Skin epidermis (tissue), 12 donors: ENCODE data around the gene TAF11L13.
"Not testable (repeated sequence)": the region's sequence is repeated elsewhere in the genome, so short reads cannot be mapped to it uniquely, and the experiment has no call there.

Experiments used
- H3K27ac ChIP-seq, 21 experiments: fragments of 200-600 bp; sonication (generic) in 11 of 21; one replicate each; pipeline ENCODE4 v1.5.0; 2020; ENCODE audit warnings: mild to moderate bottlenecking in 3 of 21, inconsistent platforms in 2 of 21, moderate library complexity in 2 of 21
- H3K4me3 ChIP-seq, 7 experiments: fragments of 200-600 bp; sonication (generic) in 2 of 7; one replicate each; pipeline ENCODE4 v1.5.0; 2020; ENCODE audit warnings: inconsistent platforms in 2 of 7, mild to moderate bottlenecking in 2 of 7, moderate library complexity in 1 of 7

The TAF11L13 gene

DNA sequence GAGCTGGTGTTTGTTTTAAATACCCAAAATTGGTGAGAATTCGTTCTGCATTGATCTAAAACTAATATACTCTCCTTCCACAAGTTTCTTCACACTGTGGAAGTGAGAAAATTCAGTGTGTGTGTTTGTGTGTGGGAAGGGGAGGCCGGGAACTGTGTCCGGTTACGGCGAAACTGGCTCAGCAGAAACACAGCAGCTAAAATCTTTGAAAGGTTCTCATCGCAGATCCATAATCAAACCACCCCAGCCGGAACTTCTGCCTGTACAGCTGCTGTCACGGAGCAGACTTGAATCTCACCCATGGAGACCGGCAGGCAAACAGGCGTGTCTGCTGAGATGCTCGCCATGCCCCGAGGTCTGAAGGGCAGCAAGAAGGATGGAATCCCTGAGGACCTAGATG is at the start of gene TAF11L13:
TAF11L13 (plus strand) TSS at position 301 of the 400 bp plus-strand sequence.
- H3K4me3 ChIP-seq, H3K27ac ChIP-seq: not testable (repeated sequence)

DNA sequence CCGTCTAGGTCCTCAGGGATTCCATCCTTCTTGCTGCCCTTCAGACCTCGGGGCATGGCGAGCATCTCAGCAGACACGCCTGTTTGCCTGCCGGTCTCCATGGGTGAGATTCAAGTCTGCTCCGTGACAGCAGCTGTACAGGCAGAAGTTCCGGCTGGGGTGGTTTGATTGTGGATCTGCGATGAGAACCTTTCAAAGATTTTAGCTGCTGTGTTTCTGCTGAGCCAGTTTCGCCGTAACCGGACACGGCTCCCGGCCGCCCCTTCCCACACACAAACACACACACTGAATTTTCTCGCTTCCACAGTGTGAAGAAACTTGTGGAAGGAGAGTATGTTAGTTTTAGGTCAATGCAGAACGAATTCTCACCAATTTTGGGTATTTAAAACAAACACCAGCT is 46.2 kb upstream of the TAF11L13 start, which contains the start of gene TAF11L7:
TAF11L7 (minus strand) TSS at position 101 of the 400 bp plus-strand sequence.
- not testable (repeated sequence) for H3K4me3 ChIP-seq, H3K27ac ChIP-seq

- H3K4me3 ChIP-seq, H3K27ac ChIP-seq: not testable (repeated sequence)
Measured at GRCh38 chr5:17590860-17591259, 41.0 kb upstream of the TAF11L13 start, which contains the start of gene TAF11L8. TSS of gene TAF11L8 (minus strand) at chr5:17590960.

GRCh38 chr5:17594255-17594654 is 37.6 kb upstream of the TAF11L13 start, which contains the start of gene TAF11L9:
TSS of gene TAF11L9 (minus strand) at chr5:17594394.
- H3K27ac ChIP-seq, H3K4me3 ChIP-seq: not testable (repeated sequence)

GRCh38 chr5:17597728-17598127 is 34.2 kb upstream of the TAF11L13 start, which contains the start of gene TAF11L10:
TSS of gene TAF11L10 (minus strand) at chr5:17597828.
- not testable (repeated sequence) for H3K27ac ChIP-seq, H3K4me3 ChIP-seq

DNA sequence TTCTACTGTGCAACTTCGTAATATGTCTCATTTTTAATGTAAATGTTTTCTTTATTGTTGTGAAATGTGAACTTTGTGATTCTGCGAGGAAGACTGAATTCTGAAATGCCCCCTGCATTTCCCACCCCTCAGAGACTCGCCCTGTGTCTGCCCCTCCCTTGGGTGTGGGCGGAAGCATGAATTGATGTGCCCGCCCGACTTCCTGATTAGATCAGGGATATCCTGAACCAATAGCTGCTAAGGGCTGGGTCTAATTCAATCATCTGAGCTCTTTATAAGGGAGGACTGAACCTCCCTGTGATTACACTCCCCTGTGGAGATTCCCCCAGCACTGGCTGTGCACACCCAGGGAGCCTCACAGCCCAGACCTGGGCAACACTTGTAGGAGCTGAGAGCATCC is 28.0 kb upstream of the TAF11L13 start, which contains the start of gene TAF11L11:
TAF11L11 (plus strand) TSS at position 304 of the 400 bp plus-strand sequence.
- H3K4me3 ChIP-seq, H3K27ac ChIP-seq: not testable (repeated sequence)

DNA sequence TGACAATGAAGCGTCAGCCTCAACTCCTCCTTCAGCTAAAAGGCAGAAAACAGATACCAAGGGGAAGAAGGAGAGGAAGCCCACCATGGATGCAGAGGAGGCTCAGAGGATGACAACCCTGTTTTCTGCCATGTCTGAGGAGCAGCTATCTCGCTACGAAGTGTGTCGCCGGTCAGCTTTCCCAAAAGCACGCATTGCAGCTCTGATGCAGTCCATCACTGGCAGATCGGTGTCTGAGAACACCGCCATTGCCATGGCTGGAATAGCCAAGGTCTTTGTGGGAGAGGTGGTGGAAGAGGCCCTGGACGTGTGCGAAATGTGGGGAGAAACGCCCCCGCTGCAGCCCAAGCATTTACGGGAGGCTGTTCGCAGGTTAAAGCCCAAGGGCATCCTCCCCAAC is 26.9 kb upstream of the TAF11L13 start:
- Histone ChIP-seq H3K27ac (no peak overlapping the region), H3K4me3 (no peak overlapping the region)

DNA sequence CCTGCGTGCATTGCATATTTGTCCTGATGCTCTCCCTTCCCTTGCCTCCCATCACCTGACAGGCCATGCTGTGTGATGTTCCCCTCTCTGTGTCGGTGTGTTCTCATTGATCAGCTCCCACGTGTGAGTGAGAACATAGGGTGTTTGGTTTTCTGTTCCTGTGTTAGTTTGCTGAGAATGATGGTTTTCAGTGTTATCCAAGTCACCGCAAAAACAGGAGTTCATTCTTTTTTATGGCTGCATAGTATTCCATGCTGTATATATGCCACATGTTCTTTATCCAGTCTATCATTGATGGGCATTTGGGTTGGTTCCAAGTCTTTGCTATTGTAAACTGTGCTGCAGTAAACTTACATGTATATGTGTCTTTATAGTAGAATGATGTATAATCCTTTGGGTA is 24.4 kb upstream of the TAF11L13 start:
- not testable (repeated sequence) for H3K27ac ChIP-seq, H3K4me3 ChIP-seq

- not testable (repeated sequence) for H3K4me3 ChIP-seq, H3K27ac ChIP-seq
Measured at GRCh38 chr5:17610092-17610491, 21.8 kb upstream of the TAF11L13 start, which contains the start of gene TAF11L12. TSS of gene TAF11L12 (plus strand) at chr5:17610392.

- Histone ChIP-seq H3K27ac (no peak overlapping the region), H3K4me3 (no peak overlapping the region)
Measured at GRCh38 chr5:17614872-17615605, 16.8 kb upstream of the TAF11L13 start.

GRCh38 chr5:17619354-17619753 is 12.5 kb upstream of the TAF11L13 start:
- no peak overlapping the region for H3K27ac ChIP-seq
- no peak overlapping the region for H3K4me3 ChIP-seq

DNA sequence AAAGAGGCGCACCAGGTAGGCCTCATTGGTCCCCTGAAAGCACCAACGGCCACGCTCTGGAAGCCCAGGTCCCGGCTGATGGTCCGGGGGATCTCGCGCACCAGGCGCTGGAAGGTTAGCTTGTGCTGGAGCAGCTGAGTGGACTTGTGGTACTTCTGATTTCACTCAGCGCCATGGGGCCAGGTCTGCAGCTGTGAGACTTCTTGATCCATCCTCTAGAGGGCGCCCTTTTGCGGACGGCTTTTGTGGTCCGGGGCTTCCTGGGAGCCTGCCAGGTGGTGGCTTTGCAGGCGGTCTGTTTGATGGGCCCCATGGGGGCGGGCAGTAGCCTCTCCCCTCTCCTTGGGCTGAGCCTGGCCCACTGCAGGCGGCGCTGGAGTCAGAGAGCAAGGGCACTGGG is 11.3 kb upstream of the TAF11L13 start:
- H3K27ac ChIP-seq, result no peak overlapping the region
- no peak overlapping the region for H3K4me3 ChIP-seq

DNA sequence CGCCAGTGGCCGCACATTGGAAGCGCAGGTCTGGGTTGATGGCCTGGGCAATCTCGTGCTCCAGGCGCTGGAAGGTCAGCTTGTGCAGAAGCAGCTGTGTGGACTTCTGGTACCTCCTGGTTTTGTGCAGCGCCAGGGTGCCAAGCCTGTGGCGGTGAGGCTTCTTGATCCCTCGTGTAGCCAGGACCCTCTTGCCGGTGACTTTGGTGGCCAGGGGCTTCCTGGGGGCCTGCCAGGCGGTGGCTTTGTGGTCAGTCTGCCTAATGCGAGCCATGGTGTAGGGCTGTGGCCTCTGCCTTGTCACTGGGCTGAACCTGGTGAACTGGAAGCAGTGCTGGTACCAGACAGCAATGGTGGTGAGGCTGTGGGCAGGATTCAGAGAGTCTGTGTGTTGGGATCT is 6.2 kb upstream of the TAF11L13 start:
- no peak overlapping the region for H3K4me3 ChIP-seq
- no peak overlapping the region for H3K27ac ChIP-seq

DNA sequence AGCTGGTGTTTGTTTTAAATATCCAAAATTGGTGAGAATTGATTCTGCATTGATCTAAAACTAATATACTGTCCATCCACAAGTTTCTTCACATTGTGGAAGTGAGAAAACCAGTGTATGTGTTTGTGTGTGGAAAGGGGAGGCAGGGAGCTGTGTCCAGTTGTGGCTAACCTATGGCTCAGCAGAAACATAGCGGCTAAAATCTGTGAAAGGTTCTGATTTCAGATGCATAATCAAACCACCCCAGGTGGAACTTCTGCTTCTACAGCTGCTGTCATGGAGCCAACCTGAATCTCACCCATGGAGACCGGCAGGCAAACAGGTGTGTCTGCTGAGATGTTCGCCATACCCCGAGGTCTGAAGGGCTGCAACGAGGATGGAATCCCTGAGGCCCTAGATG is 2.3 kb downstream of the TAF11L13 start, which contains the start of gene TAF11L14:
TAF11L14 (plus strand) TSS at position 301 of the 400 bp plus-strand sequence.
- no peak within 1 kb of the TSS for H3K27ac ChIP-seq
- H3K4me3 ChIP-seq, result no peak within 1 kb of the TSS

DNA sequence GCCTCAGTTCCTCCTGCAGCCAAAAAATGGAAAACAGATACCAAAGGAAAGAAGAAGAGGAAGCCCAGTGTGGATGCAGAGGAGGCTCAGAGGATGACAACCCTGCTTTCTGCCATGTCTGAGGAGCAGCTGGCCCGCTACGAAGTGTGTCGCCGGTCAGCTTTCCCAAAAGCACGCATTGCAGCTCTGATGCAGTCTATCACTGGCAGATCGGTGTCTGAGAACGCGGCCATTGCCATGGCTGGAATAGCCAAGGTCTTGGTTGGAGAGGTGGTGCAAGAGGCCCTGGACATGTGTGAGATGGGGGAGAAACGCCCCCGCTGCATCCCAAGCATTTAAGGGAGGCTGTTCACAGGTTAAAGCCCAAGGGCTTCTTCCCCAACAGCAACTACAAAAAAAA is 17.3 kb downstream of the TAF11L13 start:
- H3K4me3 ChIP-seq, H3K27ac ChIP-seq: not testable (repeated sequence)

GRCh38 chr5:17655201-17655759 is 23.4 kb downstream of the TAF11L13 start:
- not testable (repeated sequence) for H3K27ac ChIP-seq, H3K4me3 ChIP-seq

DNA sequence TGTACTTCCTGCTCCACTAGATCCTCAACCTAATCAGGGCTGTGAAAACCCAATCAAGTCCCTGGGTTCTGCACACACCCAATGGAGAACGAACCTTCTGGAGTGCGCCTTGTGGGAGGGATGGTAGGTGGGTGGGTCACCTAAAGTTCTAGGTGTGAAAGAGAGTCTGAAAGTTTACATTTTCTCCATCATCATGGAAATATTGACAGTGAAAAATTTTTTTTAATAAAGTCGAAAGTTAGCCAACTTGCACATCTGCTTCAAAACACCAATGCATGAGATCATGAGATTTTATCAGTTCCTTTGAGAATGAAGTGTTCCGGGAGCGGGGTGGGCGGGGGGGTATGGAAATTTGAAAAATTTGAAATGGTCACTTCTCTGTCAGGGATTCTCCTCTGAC is 24.0 kb downstream of the TAF11L13 start:
- Histone ChIP-seq H3K27ac (no peak overlapping the region), H3K4me3 (no peak overlapping the region)

DNA sequence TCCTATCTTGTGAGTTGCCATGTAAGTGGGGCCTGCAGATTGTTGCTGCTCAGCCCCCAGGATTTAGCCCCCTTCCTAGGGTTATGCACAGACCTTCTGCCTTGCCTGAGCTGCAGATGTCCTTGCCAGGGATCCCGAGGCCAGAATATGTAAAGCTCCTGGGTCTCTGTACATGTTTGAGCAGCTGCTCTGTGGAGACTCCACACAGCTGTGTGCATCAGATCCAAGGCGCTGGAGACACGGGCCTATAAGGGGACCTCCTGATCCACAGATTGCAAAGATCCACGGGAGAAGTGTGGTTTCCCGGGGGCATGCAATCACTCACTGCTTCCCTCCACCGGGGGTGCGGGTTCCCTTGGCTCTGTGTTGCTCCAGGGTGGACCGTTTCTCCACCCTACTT is 31.3 kb downstream of the TAF11L13 start:
- H3K4me3 ChIP-seq, result no peak overlapping the region
- no peak overlapping the region for H3K27ac ChIP-seq

DNA sequence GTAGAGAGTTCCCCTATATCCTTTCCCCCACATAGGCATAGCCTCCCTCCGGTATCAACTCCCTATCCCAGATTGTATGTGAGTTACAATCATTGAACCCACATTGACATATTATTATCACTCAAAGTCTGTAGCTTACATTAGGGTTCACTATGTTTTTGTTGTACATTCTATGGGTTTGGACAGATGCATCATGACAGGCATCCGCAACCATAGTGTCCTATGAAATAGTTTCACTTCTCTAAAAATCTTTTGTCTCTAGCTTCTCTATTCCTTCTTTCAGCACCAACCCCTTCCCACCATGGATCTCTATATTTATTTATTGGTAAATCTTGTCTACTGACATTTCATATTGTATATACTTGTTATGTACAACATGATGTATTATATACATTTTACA is 33.9 kb downstream of the TAF11L13 start:
- Histone ChIP-seq H3K27ac (no peak overlapping the region), H3K4me3 (no peak overlapping the region)

DNA sequence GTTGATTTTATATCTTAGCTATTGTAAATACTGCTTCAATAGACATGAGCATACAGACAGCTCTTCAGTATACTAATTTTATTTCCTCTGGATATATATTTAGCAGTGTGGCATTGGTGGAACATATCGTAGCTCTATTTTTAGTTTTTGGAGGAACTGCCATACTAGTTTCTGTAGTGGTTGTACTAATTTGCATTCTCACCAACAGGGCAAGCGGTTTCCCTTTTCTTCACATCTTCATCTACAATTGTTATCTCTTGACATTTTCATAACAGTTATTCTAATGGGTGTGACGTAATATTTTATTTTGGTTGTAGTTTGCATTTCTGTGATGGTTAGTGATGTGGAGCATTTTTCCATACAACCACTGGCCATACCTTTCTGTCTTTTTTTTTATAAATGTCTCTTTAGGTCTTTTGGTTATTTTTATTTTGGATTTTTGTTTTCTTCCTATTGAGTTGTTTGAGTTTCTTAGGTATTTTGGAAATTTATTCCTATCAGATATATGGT is 34.9 kb downstream of the TAF11L13 start:
- Histone ChIP-seq H3K27ac (no peak overlapping the region), H3K4me3 (no peak overlapping the region)

- no peak overlapping the region for H3K4me3 ChIP-seq
- H3K27ac ChIP-seq, result no peak overlapping the region
Measured at GRCh38 chr5:17670353-17670752, 38.5 kb downstream of the TAF11L13 start.
